HepG2 (cell line): ENCODE results near the gene SERINC4. TPM values are rescaled to one million over a fixed set of nuclear protein-coding genes. Genes with fewer than 3 reads are reported as not detected.

Experiments used
- AFF4 ChIP-seq: sonication (generic); formaldehyde crosslinking; IDR thresholded peaks from 2 replicates; pipeline ENCODE4 v1.4.0; 2020; ENCODE audit warnings: missing genetic modification reagents
- CCAR2 ChIP-seq: fragments of 200-400 bp; formaldehyde crosslinking; optimal IDR thresholded peaks from 2 replicates; pipeline ENCODE3; 2018; ENCODE audit warnings: low read depth, mild to moderate bottlenecking, low read length, moderate library complexity
- DDIT3 ChIP-seq: sonication (generic); formaldehyde crosslinking; IDR thresholded peaks from 2 replicates; pipeline ENCODE4 v1.4.0; 2020; ENCODE audit warnings: mild to moderate bottlenecking, missing genetic modification reagents
- FOSL2 ChIP-seq: sonication (generic); formaldehyde crosslinking; IDR thresholded peaks from 2 replicates; pipeline ENCODE4 v1.4.0; 2020; ENCODE audit warnings: missing genetic modification reagents
- HIVEP1 ChIP-seq: sonication (generic); formaldehyde crosslinking; IDR thresholded peaks from 2 replicates; pipeline ENCODE4 v1.4.0; 2020; ENCODE audit warnings: mild to moderate bottlenecking, missing genetic modification reagents
- KAT2B ChIP-seq: fragments of 150-350 bp; IDR thresholded peaks from 2 replicates; pipeline ENCODE4 v1.6.1; 2014; ENCODE audit warnings: low read depth, low read length, borderline replicate concordance
- KDM6A ChIP-seq: IDR thresholded peaks from 2 replicates; pipeline ENCODE4 v1.6.1; 2016; ENCODE audit warnings: low read depth
- MED1 ChIP-seq: sonication (generic); formaldehyde crosslinking; IDR thresholded peaks from 2 replicates; pipeline ENCODE4 v1.4.0; 2020; ENCODE audit warnings: missing genetic modification reagents
- NFKB2 ChIP-seq: sonication (generic); formaldehyde crosslinking; IDR thresholded peaks from 2 replicates; pipeline ENCODE4 v1.4.0; 2020; ENCODE audit warnings: missing genetic modification reagents, borderline replicate concordance
- PHF20 ChIP-seq: sonication (generic); formaldehyde crosslinking; IDR thresholded peaks from 2 replicates; pipeline ENCODE4 v1.5.0; 2020; ENCODE audit warnings: mild to moderate bottlenecking, missing genetic modification reagents
- SKIL ChIP-seq: sonication (generic); formaldehyde crosslinking; IDR thresholded peaks from 2 replicates; pipeline ENCODE4 v1.8.0; 2022; ENCODE audit warnings: missing genetic modification reagents, mild to moderate bottlenecking, moderate library complexity, borderline replicate concordance
- SNAI1 ChIP-seq: sonication (generic); formaldehyde crosslinking; IDR thresholded peaks from 2 replicates; pipeline ENCODE4 v1.5.0; 2020; ENCODE audit warnings: mild to moderate bottlenecking, missing genetic modification reagents, borderline replicate concordance
- TAF1 ChIP-seq: sonication (generic); formaldehyde crosslinking; IDR thresholded peaks from 2 replicates; pipeline ENCODE4 v1.4.0; 2020; ENCODE audit warnings: missing genetic modification reagents
- TP53 ChIP-seq: sonication (generic); formaldehyde crosslinking; conservative IDR thresholded peaks from 2 replicates; pipeline ENCODE4 v1.4.0; 2020; ENCODE audit warnings: missing genetic modification reagents
- ZBTB14 ChIP-seq: sonication (generic); formaldehyde crosslinking; IDR thresholded peaks from 2 replicates; pipeline ENCODE4 v1.4.0; 2020; ENCODE audit warnings: missing genetic modification reagents
- ZNF414 ChIP-seq: sonication (generic); formaldehyde crosslinking; IDR thresholded peaks from 2 replicates; pipeline ENCODE4 v1.5.0; 2020; ENCODE audit warnings: missing genetic modification reagents
- ZNF430 ChIP-seq: sonication (generic); formaldehyde crosslinking; IDR thresholded peaks from 2 replicates; pipeline ENCODE4 v1.9.0; 2021; ENCODE audit warnings: mild to moderate bottlenecking, missing genetic modification reagents
- ZNF547 ChIP-seq: sonication (generic); formaldehyde crosslinking; IDR thresholded peaks from 2 replicates; pipeline ENCODE4 v1.5.1; 2020; ENCODE audit warnings: mild to moderate bottlenecking, missing genetic modification reagents
- ZNF652 ChIP-seq: IDR thresholded peaks from 2 replicates; pipeline ENCODE4 v1.6.1; 2016; ENCODE audit warnings: low read depth, borderline replicate concordance
- ZNF773 ChIP-seq: sonication (generic); formaldehyde crosslinking; IDR thresholded peaks from 2 replicates; pipeline ENCODE4 v1.4.0; 2020; ENCODE audit warnings: missing genetic modification reagents, borderline replicate concordance
- ZNF792 ChIP-seq: IDR thresholded peaks from 2 replicates; pipeline ENCODE4 v1.6.1; 2016
- polyA plus RNA-seq, 8 experiments: library from polyadenylated mRNA; depleted of rRNA in 3 of 8; stranded (reverse) in 7 of 8; unstranded in 1 of 8; fragments of >200 nt; fragmentation: Illumina TruSeq in 4 of 8; extraction: Trizol in 4 of 8; gene quantifications; 2 replicates each; pipeline versions ENCODE4 v1.2.1 to v1.2.3, GENCODE V29; 2011 to 2016; ENCODE audit warnings: low read depth in 4 of 8, missing spikeins in 1 of 8, mixed read lengths in 1 of 8; ENCODE audit not compliant: insufficient read depth in 1 of 8
- total RNA-seq, 5 experiments: library from RNA; depleted of rRNA; stranded (reverse); fragments of >200 nt; fragmentation: Illumina TruSeq; extraction: Trizol; gene quantifications; 2 replicates each; pipeline ENCODE4 v1.2.3, GENCODE V29; 2016; ENCODE audit warnings: low read depth in 1 of 5

The SERINC4 gene
- total and polyA plus RNA-seq, 2 of the 13 experiments (the other 11 are each of a cell fraction or from before 2014, with no cell fraction given) = not detected

- TF ChIP-seq FOSL2 (no peak), PHF20 (0 out of 2 replicates have a peak, but pooled peaks have one; percentile 48), ZNF792 (0 out of 2 replicates have a peak, but pooled peaks have one; percentile 23), CCAR2 (no peak), AFF4 (CRISPR knock-in tag) (no peak), SNAI1 (no peak), ZNF652 (CRISPR knock-in tag) (no peak), ZNF547 (CRISPR knock-in tag) (no peak), NFKB2 (CRISPR knock-in tag) (no peak; the same call in 1 of the 2 replicates), KDM6A (CRISPR knock-in tag) (no peak), ZBTB14 (CRISPR knock-in tag) (no peak), ZNF773 (CRISPR knock-in tag) (no peak), MED1 (CRISPR knock-in tag) (no peak), TP53 (CRISPR knock-in tag) (no peak), TAF1 (CRISPR knock-in tag) (no peak), HIVEP1 (CRISPR knock-in tag) (no peak), SKIL (no peak), ZNF414 (CRISPR knock-in tag) (no peak), KAT2B (no peak), DDIT3 (CRISPR knock-in tag) (no peak), ZNF430 (CRISPR knock-in tag) (no peak)
Observed at GRCh38 chr15:43826508-43827341, 26.7 kb upstream of the SERINC4 start, which contains the start of gene WDR76 (continued).
